Activated naive CD8-positive, alpha-beta T cell treated with anti-CD3 and anti-CD28 coated beads, Interleukin-2, amount 10 ng/mL, durations not matched to agents 7 days and 5 days (primary cell): ENCODE data around the gene C17orf58. TPM values are rescaled to one million over a fixed set of nuclear protein-coding genes. Genes with fewer than 3 reads are reported as not detected.
"Not testable (repeated sequence)": the region's sequence is repeated elsewhere in the genome, so short reads cannot be mapped to it uniquely, and the experiment has no call there.

Source experiments
- ATAC-seq: fragments of 150-1000 bp; cut with Tn5 transposase; one replicate; pipeline ENCODE4 v1.10.0; 2021; ENCODE audit warnings: low read depth, moderate library complexity
- POLR2A ChIA-PET: fragments of 350-600 bp; sonication (Branson Sonifier 250); formaldehyde crosslinking; loops from one replicate; lab custom pipeline; 2021; ENCODE audit warnings: antibody characterized with exemption; lab: Charles Lee
- DNase-seq: peaks from one replicate; pipeline ENCODE4 v3.0.0; 2021
- H3K27ac Mint-ChIP-seq: one replicate; pipeline ENCODE4 v1.8.0; 2022; ENCODE audit warnings: mild to moderate bottlenecking, mixed read lengths
- H3K27me3 Mint-ChIP-seq: one replicate; pipeline ENCODE4 v1.8.0; 2022; ENCODE audit warnings: mild to moderate bottlenecking, moderate library complexity, mixed read lengths
- H3K36me3 Mint-ChIP-seq: one replicate; pipeline ENCODE4 v1.8.0; 2021; ENCODE audit warnings: mild to moderate bottlenecking, mixed read lengths
- H3K4me1 Mint-ChIP-seq: one replicate; pipeline ENCODE4 v1.8.0; 2021; ENCODE audit warnings: mixed read lengths
- H3K4me3 Mint-ChIP-seq: one replicate; pipeline ENCODE4 v1.8.0; 2022; ENCODE audit warnings: mild to moderate bottlenecking, moderate library complexity, mixed read lengths
- H3K9me3 Mint-ChIP-seq: one replicate; pipeline ENCODE4 v1.8.0; 2021; ENCODE audit warnings: mixed read lengths
- total RNA-seq, 2 experiments: library from RNA; stranded (reverse); gene quantifications; one replicate each; pipeline ENCODE4 v1.2.3, GENCODE V29; 2021

Gene C17orf58
- total RNA-seq: 1 to 10 TPM; 3.8 to 4.4 TPM

DNA sequence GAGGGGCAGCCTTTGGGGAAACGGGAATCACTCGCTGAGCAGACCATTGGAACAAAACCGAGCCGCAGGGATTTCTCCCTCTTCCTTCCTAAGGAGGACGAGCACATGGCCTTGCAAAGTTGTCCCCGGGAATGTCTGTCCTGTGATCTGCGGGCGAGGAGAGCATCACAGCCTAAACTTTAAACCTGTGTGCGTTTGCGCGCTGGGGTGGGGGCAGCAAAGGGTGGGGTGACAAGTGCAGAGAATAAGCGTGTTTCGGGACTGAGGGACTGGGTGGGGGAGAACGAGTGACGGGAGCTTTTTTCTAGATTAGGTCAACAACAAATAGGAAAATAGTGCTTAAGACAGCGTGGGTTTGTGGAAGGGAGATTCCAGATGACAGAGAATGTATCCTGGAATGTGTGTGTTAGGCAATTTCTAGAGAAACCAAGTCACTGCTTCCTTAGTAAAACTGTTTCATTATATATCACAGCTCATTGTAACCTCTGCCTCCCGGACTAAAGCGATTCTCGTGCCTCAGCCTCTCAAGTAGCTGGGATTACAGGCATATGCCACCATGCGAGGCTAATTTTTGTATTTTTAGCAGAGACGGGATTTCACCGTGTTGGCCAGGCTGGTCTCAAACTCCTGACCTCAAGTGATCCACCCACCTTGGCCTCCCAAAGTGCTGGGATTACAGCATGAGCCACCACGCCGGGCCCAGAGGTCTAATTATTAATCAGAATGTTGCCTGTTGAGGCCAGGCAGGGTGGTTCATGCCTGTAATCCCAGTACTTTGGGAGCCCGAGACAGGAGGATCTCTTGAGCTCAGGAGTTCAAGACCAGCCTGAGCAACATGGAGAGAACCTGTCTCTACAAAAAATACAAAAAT lies at the start of gene C17orf58:
Gene C17orf58 (minus strand): TSS at position 169 of the 871 bp plus-strand sequence. CDS start 271 bp downstream, outside the sequence.
- Mint-ChIP-seq H3K4me3 (peak within 1 kb of the TSS; percentile 82), H3K27me3 (peaks cover 56% of the 10 kb centered on the region), H3K4me1 (peaks cover 27% of the 10 kb centered on the region)
- not testable (repeated sequence) for H3K9me3 Mint-ChIP-seq, H3K27ac Mint-ChIP-seq, H3K36me3 Mint-ChIP-seq, ATAC-seq, DNase-seq
- POLR2A ChIA-PET: interaction anchor here (1.0 kb wide), 1 partner anchor 23 kb away, joined by 3 read pairs; no protein-coding TSS in a partner anchor

DNA sequence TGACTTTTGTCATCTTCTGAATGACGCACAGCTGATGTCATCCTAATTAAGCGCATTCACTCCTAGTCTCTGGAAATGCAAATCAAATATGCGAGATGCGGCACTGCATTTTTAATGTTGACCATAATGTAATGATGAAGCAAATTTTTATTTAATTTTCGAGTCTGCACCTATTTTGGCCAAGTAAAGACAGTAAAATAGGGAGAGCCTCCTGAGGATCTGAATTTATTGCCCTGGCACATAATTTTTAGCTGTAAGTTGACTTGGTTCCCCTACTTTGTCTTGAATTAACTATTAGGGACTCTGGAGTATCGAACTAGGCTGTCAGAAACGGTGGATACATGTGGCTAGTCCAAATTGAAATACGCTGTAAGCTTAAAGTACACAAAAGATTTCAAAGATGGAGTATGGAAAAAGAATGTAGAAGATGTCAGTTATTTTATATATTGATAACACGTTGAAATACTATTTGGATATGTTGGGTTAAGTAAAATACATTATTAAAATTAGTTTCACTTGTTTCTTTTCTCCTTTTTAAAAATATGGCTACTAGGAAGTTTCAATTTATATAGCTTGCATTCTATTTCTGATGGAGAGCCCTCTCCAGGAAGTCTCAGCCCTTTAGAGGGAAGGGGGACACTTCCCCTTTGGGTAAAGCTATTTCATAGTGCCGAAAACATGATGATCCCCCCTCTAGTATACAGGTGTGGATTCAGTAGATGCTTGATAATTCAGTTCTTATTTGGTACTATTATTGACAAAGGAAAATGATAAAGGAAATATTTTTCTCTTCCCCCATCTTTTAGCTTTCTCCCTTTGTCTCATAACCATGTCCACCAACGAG lies 40.3 kb upstream of the C17orf58 start:
- no peaks in the 10 kb centered on the region for H3K9me3 Mint-ChIP-seq
- H3K4me1 Mint-ChIP-seq: peaks cover 12% of the 10 kb centered on the region
- peak overlapping the region; percentile 98 for H3K4me3 Mint-ChIP-seq
- no peaks in the 10 kb centered on the region for H3K27me3 Mint-ChIP-seq
- peaks cover 28% of the 10 kb centered on the region for H3K36me3 Mint-ChIP-seq
- H3K27ac Mint-ChIP-seq: peak overlapping the region; percentile 95
- POLR2A ChIA-PET: interaction anchor here (0.6 to 2.3 kb wide), 5 partner anchors 17 to 452 kb away, joined by 3 to 17 read pairs (median 5); no protein-coding TSS in a partner anchor
- DNase-seq (no peak), ATAC-seq (no peak)

DNA sequence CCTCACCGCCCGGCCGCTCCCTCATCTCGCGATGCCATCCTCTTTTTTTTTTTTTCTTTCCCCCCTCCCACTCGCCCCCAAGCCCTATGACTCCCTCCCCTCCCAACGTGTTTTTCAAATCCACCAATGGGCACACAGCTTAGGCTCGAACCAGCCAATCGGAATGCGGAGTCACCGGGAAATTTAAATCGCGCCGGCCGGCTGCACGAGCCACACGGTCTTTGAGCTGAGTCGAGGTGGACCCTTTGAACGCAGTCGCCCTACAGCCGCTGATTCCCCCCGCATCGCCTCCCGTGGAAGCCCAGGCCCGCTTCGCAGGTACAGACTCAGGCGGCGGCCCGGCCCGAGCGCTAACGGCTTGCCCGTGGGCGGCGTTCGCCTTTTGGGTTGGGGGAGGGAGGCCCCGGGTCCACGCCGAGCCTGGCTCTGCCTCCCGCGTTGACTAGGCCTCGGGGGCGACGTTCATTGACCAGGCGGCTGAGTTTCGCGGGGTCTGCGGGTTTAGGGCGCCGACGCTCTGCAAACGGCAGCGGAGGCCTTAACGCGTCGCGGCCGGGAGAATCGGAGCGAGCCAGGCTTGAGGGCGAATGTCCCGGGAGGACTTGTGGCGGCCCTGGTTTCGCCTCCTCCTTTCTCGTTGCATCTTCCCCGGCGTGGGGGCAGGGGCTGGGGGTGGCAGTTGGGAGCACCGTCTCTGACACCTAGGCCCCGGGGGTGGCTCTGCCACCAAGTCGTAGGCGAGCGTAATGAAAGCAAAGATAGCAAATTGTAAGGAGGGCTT lies 39.4 kb upstream of the C17orf58 start, which contains the start of gene KPNA2:
Gene KPNA2 (plus strand): TSS at position 213 of the 781 bp plus-strand sequence. CDS start 1,398 bp downstream, outside the sequence.
- POLR2A ChIA-PET: interaction anchor here (0.6 to 2.3 kb wide), 5 partner anchors 16 to 336 kb away, joined by 3 to 17 read pairs (median 8); no protein-coding TSS in a partner anchor
- ATAC-seq (peak; percentile 94), DNase-seq (peak; percentile 88)
- H3K27me3 Mint-ChIP-seq: no peaks in the 10 kb centered on the region
- peaks cover 11% of the 10 kb centered on the region for H3K4me1 Mint-ChIP-seq
- peak within 1 kb of the TSS; percentile 98 for H3K4me3 Mint-ChIP-seq
- H3K9me3 Mint-ChIP-seq: no peaks in the 10 kb centered on the region
- H3K27ac Mint-ChIP-seq: peak within 1 kb of the TSS; percentile 95
- H3K36me3 Mint-ChIP-seq: peaks cover 24% of the 10 kb centered on the region

DNA sequence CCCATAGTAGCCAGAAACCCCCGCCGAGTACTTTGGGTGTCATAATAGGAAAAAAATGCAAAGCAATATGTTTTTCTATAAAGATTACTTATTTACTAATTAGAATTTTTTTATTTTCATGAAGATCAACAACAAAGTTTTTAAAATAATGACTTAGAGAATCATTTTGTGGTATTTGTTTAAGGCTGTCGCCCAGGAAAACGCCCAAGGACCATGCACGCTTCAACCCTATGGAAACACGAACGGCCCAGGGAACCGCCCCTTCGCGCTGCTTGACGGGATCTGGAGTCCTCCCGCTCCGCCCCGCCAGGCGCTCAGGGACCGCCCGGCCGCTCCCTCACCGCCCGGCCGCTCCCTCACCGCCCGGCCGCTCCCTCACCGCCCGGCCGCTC lies 38.9 kb upstream of the C17orf58 start:
- H3K27me3 Mint-ChIP-seq: no peaks in the 10 kb centered on the region
- peak overlapping the region; percentile 98 for H3K4me3 Mint-ChIP-seq
- DNase-seq: peak; percentile 88
- no peaks in the 10 kb centered on the region for H3K9me3 Mint-ChIP-seq
- ATAC-seq: peak; percentile 84
- POLR2A ChIA-PET: interaction anchor here (0.6 to 2.3 kb wide), 5 partner anchors 15 to 336 kb away, joined by 3 to 17 read pairs (median 8); no protein-coding TSS in a partner anchor
- H3K36me3 Mint-ChIP-seq: peaks cover 20% of the 10 kb centered on the region
- H3K4me1 Mint-ChIP-seq: peaks cover 11% of the 10 kb centered on the region
- H3K27ac Mint-ChIP-seq: peak overlapping the region; percentile 95

DNA sequence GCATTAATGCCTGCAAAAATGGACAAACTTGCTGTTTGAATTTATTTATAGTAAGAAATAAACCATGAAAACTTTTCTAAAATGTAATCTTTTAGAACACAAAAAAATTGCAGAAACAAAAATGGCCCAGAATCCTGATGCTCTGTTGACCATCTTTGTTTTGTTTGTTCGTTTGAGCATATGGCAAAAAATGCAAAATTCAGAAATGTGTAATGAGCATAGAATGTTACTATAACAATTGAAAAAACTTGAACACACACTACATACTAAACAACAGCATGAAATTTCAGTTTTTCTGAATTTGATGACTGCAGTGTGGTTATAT lies 38.1 kb upstream of the C17orf58 start:
- H3K27ac Mint-ChIP-seq: no peak overlapping the region
- peaks cover 10% of the 10 kb centered on the region for H3K4me1 Mint-ChIP-seq
- H3K36me3 Mint-ChIP-seq: peaks cover 16% of the 10 kb centered on the region
- DNase-seq (no peak), ATAC-seq (no peak)
- no peaks in the 10 kb centered on the region for H3K9me3 Mint-ChIP-seq
- no peaks in the 10 kb centered on the region for H3K27me3 Mint-ChIP-seq
- H3K4me3 Mint-ChIP-seq: no peak overlapping the region
- POLR2A ChIA-PET: no interaction called here

DNA sequence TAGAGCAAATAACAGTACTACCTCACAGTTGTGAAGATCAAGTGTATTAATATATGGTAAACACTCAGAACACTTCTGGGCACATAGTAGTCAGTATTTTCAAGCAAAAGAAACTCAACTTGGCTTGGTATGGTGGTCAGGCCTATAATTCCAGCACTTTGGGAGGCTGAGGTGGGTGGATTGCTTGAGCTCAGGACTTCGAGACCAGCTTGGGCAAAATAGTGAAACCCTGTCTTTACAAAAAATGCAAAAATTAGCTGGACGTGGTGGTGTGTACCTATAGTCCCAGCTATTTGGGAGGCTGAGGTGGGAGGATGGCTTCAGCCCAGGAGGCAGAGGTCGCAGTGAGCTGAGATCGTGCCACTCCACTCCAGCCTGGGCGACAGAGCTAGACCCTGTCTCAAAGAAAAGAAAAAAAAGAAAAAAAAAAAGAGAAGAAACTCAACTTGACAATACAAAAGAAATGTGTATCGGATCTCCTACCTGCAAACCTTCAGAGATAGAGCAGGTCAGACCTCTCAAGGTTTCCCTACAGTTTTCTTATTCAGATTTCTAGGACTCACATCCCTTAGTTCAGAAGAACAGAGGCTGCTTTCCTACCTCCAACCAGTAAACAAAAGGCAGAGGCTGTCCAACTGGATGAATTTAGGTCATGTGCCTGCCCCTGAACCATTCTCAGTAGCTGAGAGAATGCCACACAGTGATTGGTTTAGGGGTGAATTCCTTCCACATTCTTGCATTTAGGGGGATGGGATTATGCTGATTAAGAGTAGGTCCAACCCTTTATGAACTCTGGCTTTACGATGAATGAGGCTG lies 37.6 kb upstream of the C17orf58 start:
- DNase-seq (no peak), ATAC-seq (no peak)
- peaks cover 10% of the 10 kb centered on the region for H3K4me1 Mint-ChIP-seq
- H3K27ac Mint-ChIP-seq: no peak overlapping the region
- no peaks in the 10 kb centered on the region for H3K9me3 Mint-ChIP-seq
- peaks cover 12% of the 10 kb centered on the region for H3K36me3 Mint-ChIP-seq
- no peaks in the 10 kb centered on the region for H3K27me3 Mint-ChIP-seq
- POLR2A ChIA-PET: interaction anchor here (0.6 to 0.7 kb wide), 2 partner anchors 26 to 150 kb away, joined by 3 read pairs; no protein-coding TSS in a partner anchor
- H3K4me3 Mint-ChIP-seq: no peak overlapping the region

DNA sequence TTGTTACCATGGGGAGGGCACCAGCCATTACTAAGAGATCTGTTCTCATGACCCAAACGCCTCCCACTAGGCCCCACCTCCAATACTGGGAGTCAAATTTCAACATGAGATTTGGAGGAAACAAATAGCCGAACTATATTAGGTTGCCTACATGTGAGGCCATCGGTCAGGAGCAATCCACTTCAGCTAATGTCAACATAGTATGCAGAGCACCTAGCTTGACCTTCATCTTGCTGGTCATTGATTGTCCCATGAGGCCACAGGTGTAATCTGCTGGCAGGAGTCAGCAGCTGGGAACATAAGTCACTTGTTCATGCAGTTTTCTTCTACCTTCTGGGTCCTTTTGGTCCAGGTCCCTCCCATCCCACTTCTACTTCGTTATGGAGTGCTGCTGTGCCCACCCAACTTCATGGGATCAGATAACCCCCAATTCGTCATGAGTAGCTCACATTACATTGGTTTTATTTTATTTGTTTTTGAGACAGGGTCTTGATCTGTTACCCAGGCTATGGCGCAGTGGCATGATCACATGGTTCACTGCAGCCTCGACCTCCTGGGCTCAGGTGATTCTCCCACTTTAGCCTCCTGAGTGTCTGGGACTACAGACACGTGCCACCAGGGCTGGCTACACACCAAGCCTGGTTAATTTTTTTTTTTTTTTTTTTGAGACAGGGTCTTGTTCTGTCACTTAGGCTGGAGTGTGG lies 33.4 kb upstream of the C17orf58 start:
- Mint-ChIP-seq H3K36me3 (no peaks in the 10 kb centered on the region), H3K27ac (no peak overlapping the region), H3K4me3 (no peak overlapping the region), H3K27me3 (peaks cover 2% of the 10 kb centered on the region), H3K9me3 (no peaks in the 10 kb centered on the region), H3K4me1 (no peaks in the 10 kb centered on the region)
- ATAC-seq (no peak), DNase-seq (no peak)
- POLR2A ChIA-PET: no interaction called here

DNA sequence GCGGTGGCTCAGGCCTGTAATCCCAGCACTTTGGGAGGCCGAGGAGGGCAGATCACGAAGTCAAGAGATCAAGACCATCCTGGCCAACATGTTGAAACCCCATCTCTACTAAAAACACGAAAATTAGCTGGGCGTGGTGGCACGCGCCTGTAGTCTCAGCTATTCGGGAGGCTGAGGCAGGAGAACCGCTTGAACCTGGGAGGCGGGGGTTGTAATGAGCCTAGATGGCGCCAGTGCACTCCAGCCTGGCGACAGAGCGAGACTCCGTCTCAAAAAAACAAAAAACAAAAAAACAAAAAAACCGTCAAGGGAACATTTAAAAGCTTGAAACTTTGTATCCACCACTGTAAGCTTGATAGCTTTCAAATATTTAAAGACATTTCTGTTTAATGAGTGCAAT lies 26.3 kb upstream of the C17orf58 start:
- H3K9me3 Mint-ChIP-seq, H3K4me3 Mint-ChIP-seq, DNase-seq, H3K36me3 Mint-ChIP-seq, ATAC-seq, H3K27me3 Mint-ChIP-seq, H3K27ac Mint-ChIP-seq, POLR2A ChIA-PET, H3K4me1 Mint-ChIP-seq: not testable (repeated sequence)

DNA sequence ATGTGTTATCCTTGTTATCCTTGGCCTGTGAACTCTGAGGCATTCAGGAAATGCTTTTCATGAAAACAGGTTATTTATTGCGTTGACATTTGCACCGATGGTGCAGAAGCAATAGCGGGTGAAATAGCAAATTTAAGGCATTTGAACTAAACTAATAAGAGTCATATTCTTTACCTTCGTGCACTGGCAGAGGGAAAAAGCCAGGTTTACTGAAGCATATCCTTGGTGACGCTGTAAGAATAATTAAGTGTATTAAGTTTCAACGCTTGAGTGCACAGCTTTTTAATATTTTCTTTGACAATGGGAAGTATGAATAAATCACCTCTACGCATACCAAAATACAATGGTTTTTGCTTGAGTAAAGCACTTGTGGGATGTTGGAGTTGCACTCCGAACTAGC lies 25.7 kb upstream of the C17orf58 start:
- Mint-ChIP-seq H3K4me3 (no peak overlapping the region), H3K9me3 (no peaks in the 10 kb centered on the region), H3K36me3 (peaks cover 2% of the 10 kb centered on the region), H3K27ac (no peak overlapping the region), H3K4me1 (peaks cover 9% of the 10 kb centered on the region), H3K27me3 (peaks cover 6% of the 10 kb centered on the region)
- DNase-seq (no peak), ATAC-seq (no peak)
- POLR2A ChIA-PET: no interaction called here

DNA sequence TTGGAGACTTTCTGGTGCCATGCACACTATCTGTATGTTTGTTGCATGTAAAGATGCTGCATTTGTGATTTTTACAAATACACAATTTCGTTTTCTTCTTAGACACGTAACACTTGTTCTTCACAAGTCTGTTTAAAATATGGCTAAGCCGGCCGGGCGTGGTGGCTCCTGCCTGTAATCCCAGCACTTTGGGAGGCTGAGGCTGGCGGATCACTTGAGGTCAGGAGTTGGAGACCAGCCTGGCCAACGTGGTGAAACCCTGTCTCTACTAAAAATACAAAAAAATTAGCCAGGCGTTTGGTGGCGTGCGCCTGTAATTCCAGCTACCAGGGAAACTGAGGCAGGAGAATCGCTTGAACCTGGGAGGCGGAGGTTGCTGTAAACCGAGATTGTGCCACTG lies 24.5 kb upstream of the C17orf58 start:
- not testable (repeated sequence) for ATAC-seq, DNase-seq, H3K27me3 Mint-ChIP-seq, H3K9me3 Mint-ChIP-seq, H3K4me1 Mint-ChIP-seq, H3K36me3 Mint-ChIP-seq
- H3K4me3 Mint-ChIP-seq: peak overlapping the region; percentile 87
- POLR2A ChIA-PET: interaction anchor here (0.6 to 1.8 kb wide), 2 partner anchors 15 to 69 kb away, joined by 4 to 17 read pairs; partner anchors contain the start of gene KPNA2
- H3K27ac Mint-ChIP-seq: peak overlapping the region; percentile 86

DNA sequence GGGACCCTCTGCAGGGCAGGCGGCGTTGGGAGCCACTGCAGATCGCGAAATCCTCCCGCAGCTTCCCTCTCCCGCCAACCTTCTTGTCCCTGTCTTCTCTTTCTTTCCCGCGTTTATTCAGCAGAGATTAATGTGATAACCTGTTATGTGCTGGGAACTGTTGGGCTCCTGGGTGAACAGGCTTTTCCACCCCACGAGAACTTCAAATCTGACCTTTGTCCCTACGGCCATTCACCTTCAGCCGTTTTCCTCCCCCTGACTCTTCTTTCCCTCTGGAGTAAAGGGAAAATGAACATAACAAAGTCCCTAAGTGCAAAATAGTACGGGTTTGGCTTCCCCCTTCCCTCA lies 24.1 kb upstream of the C17orf58 start:
- ATAC-seq (no peak), DNase-seq (no peak)
- H3K4me1 Mint-ChIP-seq: peaks cover 9% of the 10 kb centered on the region
- H3K9me3 Mint-ChIP-seq: no peaks in the 10 kb centered on the region
- peaks cover 9% of the 10 kb centered on the region for H3K27me3 Mint-ChIP-seq
- peaks cover 2% of the 10 kb centered on the region for H3K36me3 Mint-ChIP-seq
- peak overlapping the region; percentile 86 for H3K27ac Mint-ChIP-seq
- POLR2A ChIA-PET: interaction anchor here (0.6 to 1.8 kb wide), 5 partner anchors 16 to 477 kb away, joined by 3 to 17 read pairs (median 4); partner anchors contain the start of gene KPNA2
- H3K4me3 Mint-ChIP-seq: peak overlapping the region; percentile 87
